B cell (primary cell): ENCODE results near the gene TMEM69. TPM values are rescaled to one million over a fixed set of nuclear protein-coding genes. Genes with fewer than 3 reads are reported as not detected.

Source experiments
- ATAC-seq: fragments of 200-7000 bp; cut with Tn5 transposase; one replicate; pipeline ENCODE4 v1.10.0; 2021; ENCODE audit warnings: low read depth, mild to moderate bottlenecking, moderate number of reproducible peaks, moderate library complexity
- CTCF ChIA-PET: fragments of 350-600 bp; sonication (Branson Sonifier 250); formaldehyde crosslinking; loops from one replicate; lab custom pipeline; 2021; ENCODE audit warnings: antibody characterized with exemption, inconsistent platforms; lab: Charles Lee
- POLR2A ChIA-PET: fragments of 350-600 bp; sonication (Branson Sonifier 250); formaldehyde crosslinking; loops from one replicate; lab custom pipeline; 2021; ENCODE audit warnings: antibody characterized with exemption; lab: Charles Lee
- DNase-seq: peaks from one replicate; pipeline ENCODE4 v3.0.0; 2013
- H2AFZ ChIP-seq: 2 replicates; pipeline ENCODE4 v1.6.1; 2012; ENCODE audit warnings: mild to moderate bottlenecking, low read depth, low read length; ENCODE audit not compliant: insufficient read depth, poor library complexity, severe bottlenecking
- H3K27ac ChIP-seq, 2 donors: 1 replicate in 1 of 2; 2 replicates in 1 of 2; pipeline ENCODE4 v1.5.1; 2012 to 2013; ENCODE audit warnings: low read length in 2 of 2, mild to moderate bottlenecking in 2 of 2, moderate library complexity in 1 of 2
- H3K27me3 ChIP-seq, 4 experiments: fragments of 200-600 bp in 1 of 4; sonication (generic) in 1 of 4; replicated peaks in 1 of 4; 1 replicate in 2 of 4; 2 replicates in 2 of 4; pipeline versions ENCODE4 v1.6.1 to v1.7.0; 2013 to 2016; ENCODE audit warnings: low read length in 3 of 4, mild to moderate bottlenecking in 2 of 4, mixed read lengths in 1 of 4, moderate library complexity in 1 of 4; ENCODE audit not compliant: insufficient read depth in 4 of 4, control insufficient read depth in 3 of 4; ENCODE audit errors: control extremely low read depth in 1 of 4
- H3K36me3 ChIP-seq, 2 experiments: replicated peaks in 1 of 2; 1 replicate in 1 of 2; 2 replicates in 1 of 2; pipeline versions ENCODE4 v1.6.1 to v1.7.1; 2013; ENCODE audit warnings: low read length in 1 of 2; ENCODE audit not compliant: insufficient read depth in 2 of 2, control insufficient read depth in 1 of 2; ENCODE audit errors: control extremely low read depth in 1 of 2, extremely low read depth in 1 of 2
- H3K4me1 ChIP-seq, 2 donors: fragments of 200-600 bp in 1 of 2; sonication (generic) in 1 of 2; 1 replicate in 1 of 2; 2 replicates in 1 of 2; pipeline versions ENCODE4 v1.5.1 to v1.6.1; 2013 to 2017; ENCODE audit warnings: low read length in 2 of 2; ENCODE audit not compliant: control insufficient read depth in 2 of 2, insufficient read depth in 2 of 2
- H3K4me2 ChIP-seq: replicated peaks from 2 replicates; pipeline ENCODE3; 2012; ENCODE audit warnings: mild to moderate bottlenecking, low read depth, low read length; ENCODE audit not compliant: poor library complexity, severe bottlenecking
- H3K4me3 ChIP-seq, 5 experiments: fragments of 200-600 bp in 1 of 5; sonication (generic) in 1 of 5; 1 replicate in 3 of 5; 2 replicates in 2 of 5; pipeline versions ENCODE4 v1.5.1 to v1.7.0; 2011 to 2016; ENCODE audit warnings: low read length in 4 of 5, mild to moderate bottlenecking in 4 of 5, low read depth in 2 of 5, control low read depth in 1 of 5, moderate library complexity in 1 of 5; ENCODE audit not compliant: insufficient read depth in 1 of 5; ENCODE audit errors: control extremely low read depth in 1 of 5, extremely low read depth in 1 of 5
- H3K79me2 ChIP-seq: fragments of 200-600 bp; sonication (generic); one replicate; pipeline ENCODE4 v1.6.0; 2016; ENCODE audit warnings: low read length; ENCODE audit not compliant: control insufficient read depth, insufficient read depth
- H3K9ac ChIP-seq: fragments of 200-600 bp; sonication (generic); 2 replicates; pipeline ENCODE4 v1.6.1; 2017; ENCODE audit warnings: mild to moderate bottlenecking, low read length, moderate library complexity
- H3K9me3 ChIP-seq, 3 donors: one replicate each; pipeline versions ENCODE4 v1.6.1 to v1.7.1; 2013; ENCODE audit warnings: low read length in 2 of 3; ENCODE audit not compliant: control insufficient read depth in 2 of 3, insufficient read depth in 1 of 3; ENCODE audit errors: control extremely low read depth in 1 of 3
- H4K20me1 ChIP-seq: 2 replicates; pipeline ENCODE4 v1.6.0; 2012; ENCODE audit warnings: mild to moderate bottlenecking, low read length; ENCODE audit not compliant: insufficient read depth, control insufficient read depth, poor library complexity, severe bottlenecking
- H3K27ac Mint-ChIP-seq: one replicate; pipeline ENCODE4 v1.8.0; 2021; ENCODE audit warnings: mixed read lengths
- H3K27me3 Mint-ChIP-seq: one replicate; pipeline ENCODE4 v1.8.0; 2021; ENCODE audit warnings: mixed read lengths
- H3K4me1 Mint-ChIP-seq: one replicate; pipeline ENCODE4 v1.8.0; 2021; ENCODE audit warnings: mixed read lengths
- H3K4me3 Mint-ChIP-seq: one replicate; pipeline ENCODE4 v1.8.0; 2021; ENCODE audit warnings: mixed read lengths
- H3K9me3 Mint-ChIP-seq: one replicate; pipeline ENCODE4 v1.8.0; 2022; ENCODE audit warnings: mixed read lengths; ENCODE audit not compliant: insufficient read depth
- EZH2 ChIP-seq: IDR thresholded peaks from 2 replicates; pipeline ENCODE4 v1.6.1; 2012; ENCODE audit warnings: borderline replicate concordance, low read depth, mild to moderate bottlenecking, moderate library complexity, low read length; ENCODE audit not compliant: insufficient read depth, poor library complexity, severe bottlenecking
- WGBS: methylation state at CpG from one replicate; pipeline ENCODE4 v1.1.5; 2013; ENCODE audit warnings: missing lambda C conversion rate; ENCODE audit not compliant: insufficient coverage; 5-methylcytosine and 5-hydroxymethylcytosine counted together
- intact Hi-C: fragments of 100-400 bp; cut with micrococcal nuclease; formaldehyde crosslinking; loops from one replicate; pipeline ENCODE4 v1.10.0; 2022
- polyA minus RNA-seq: library from RNA; depleted of rRNA, polyadenylated mRNA; stranded (reverse); fragments of >200 nt; gene quantifications from 2 replicates; pipeline ENCODE4 v1.2.3, GENCODE V29; 2012
- polyA plus RNA-seq: library from polyadenylated mRNA; depleted of rRNA; stranded (reverse); fragments of >200 nt; gene quantifications from 2 replicates; pipeline ENCODE4 v1.2.3, GENCODE V29; 2012
- total RNA-seq, 2 donors: library from RNA; stranded (reverse); fragments of 120-200 nt in 1 of 2; gene quantifications; 1 replicate in 1 of 2; 2 replicates in 1 of 2; pipeline versions ENCODE4 v1.2.3 to v1.2.4, GENCODE V29; 2013 to 2022
- TF ChIP-seq, protein P1 (sequence below): fragments of 200-600 bp; IDR thresholded peaks from one replicate; pipeline ENCODE4 v1.8.0; 2022; ENCODE audit warnings: antibody characterized with exemption, mild to moderate bottlenecking

TMEM69 gene, protein sequence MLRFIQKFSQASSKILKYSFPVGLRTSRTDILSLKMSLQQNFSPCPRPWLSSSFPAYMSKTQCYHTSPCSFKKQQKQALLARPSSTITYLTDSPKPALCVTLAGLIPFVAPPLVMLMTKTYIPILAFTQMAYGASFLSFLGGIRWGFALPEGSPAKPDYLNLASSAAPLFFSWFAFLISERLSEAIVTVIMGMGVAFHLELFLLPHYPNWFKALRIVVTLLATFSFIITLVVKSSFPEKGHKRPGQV
- total RNA-seq (21.8 and 24.6 TPM in 2 replicates), polyA plus RNA-seq (19.2 and 34.2 TPM in 2 replicates), polyA minus RNA-seq (11.8 and 14.9 TPM in 2 replicates)
- 24.6 TPM for total RNA-seq (2013)

GRCh38 chr1:45687754-45688740 is at the start of gene TMEM69:
Gene TMEM69 (plus strand): TSS chr1:45688181. CDS start chr1:45691069, 2,888 bp downstream.
- Mint-ChIP-seq H3K27me3 (no peaks in the 10 kb centered on the region), H3K4me3 (peak within 1 kb of the TSS; percentile 100), H3K27ac (peak within 1 kb of the TSS; percentile 100), H3K9me3 (no peaks in the 10 kb centered on the region), H3K4me1 (peaks cover 41% of the 10 kb centered on the region)
- peak within 1 kb of the TSS; percentile 97 for H2AFZ ChIP-seq
- ATAC-seq (no peak), DNase-seq (peak; percentile 93)
- TF ChIP-seq, protein P1, sequence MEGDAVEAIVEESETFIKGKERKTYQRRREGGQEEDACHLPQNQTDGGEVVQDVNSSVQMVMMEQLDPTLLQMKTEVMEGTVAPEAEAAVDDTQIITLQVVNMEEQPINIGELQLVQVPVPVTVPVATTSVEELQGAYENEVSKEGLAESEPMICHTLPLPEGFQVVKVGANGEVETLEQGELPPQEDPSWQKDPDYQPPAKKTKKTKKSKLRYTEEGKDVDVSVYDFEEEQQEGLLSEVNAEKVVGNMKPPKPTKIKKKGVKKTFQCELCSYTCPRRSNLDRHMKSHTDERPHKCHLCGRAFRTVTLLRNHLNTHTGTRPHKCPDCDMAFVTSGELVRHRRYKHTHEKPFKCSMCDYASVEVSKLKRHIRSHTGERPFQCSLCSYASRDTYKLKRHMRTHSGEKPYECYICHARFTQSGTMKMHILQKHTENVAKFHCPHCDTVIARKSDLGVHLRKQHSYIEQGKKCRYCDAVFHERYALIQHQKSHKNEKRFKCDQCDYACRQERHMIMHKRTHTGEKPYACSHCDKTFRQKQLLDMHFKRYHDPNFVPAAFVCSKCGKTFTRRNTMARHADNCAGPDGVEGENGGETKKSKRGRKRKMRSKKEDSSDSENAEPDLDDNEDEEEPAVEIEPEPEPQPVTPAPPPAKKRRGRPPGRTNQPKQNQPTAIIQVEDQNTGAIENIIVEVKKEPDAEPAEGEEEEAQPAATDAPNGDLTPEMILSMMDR: no peak
- no peak for TF ChIP-seq EZH2
- H3K4me3 ChIP-seq: peak within 1 kb of the TSS; percentile 65 to 98 (median 87)
- POLR2A ChIA-PET: interaction anchor here (0.7 to 2.6 kb wide), 3 partner anchors 12 to 385 kb away, joined by 3 to 11 read pairs (median 4); partner anchors contain the start of gene NASP
- H3K79me2 ChIP-seq: peaks cover 63% of the 10 kb centered on the region
- H3K27ac ChIP-seq: peak within 1 kb of the TSS; percentile 98
- H3K9me3 ChIP-seq: no peaks in the 10 kb centered on the region
- no peaks in the 10 kb centered on the region for H3K27me3 ChIP-seq
- 3% methylated on average over 15 of the region's 24 CpGs for WGBS
- H4K20me1 ChIP-seq: peaks cover 21% of the 10 kb centered on the region
- H3K9ac ChIP-seq: peak within 1 kb of the TSS; percentile 93
- CTCF ChIA-PET: interaction anchor here (0.9 to 1.0 kb wide), 2 partner anchors 12 to 197 kb away, joined by 3 read pairs; partner anchors contain the start of gene TESK2
- intact Hi-C loops: loop anchor here (1.0 to 10.0 kb wide), 13 partner anchors 62 to 1056 kb away; partner anchors contain the start of genes BEST4, CCDC163, EFCAB14 and EIF2B3
- peak within 1 kb of the TSS; percentile 90 for H3K4me2 ChIP-seq
- H3K4me1 ChIP-seq: peaks cover 23 to 24% of the 10 kb centered on the region in 2 donors
- H3K36me3 ChIP-seq: peaks cover 0 to 5% of the 10 kb centered on the region in 2 experiments
